ENCODE data around the gene RNF169.

Gene RNF169

DNA sequence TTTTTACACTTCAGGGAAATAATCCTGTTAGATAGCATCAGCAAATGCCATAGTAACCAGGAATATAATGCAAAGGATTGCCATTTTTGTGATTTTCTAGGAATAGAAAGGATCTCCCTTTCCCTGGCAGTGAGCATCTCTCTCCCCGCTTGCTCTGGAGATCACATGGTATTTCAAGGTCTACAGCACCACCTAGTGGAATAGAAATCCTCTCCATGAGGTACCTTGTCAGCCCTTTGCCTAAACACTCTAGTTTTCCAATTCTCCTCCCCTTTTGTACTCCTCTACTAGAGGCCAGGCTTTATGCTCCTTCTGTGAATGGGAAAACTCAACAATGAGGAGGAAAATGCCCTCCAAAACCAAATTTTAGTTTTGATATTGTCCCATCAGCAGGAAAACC lies 121.8 kb downstream of the RNF169 start:
- no peaks in the 10 kb centered on the region for H3K36me3 ChIP-seq (ENCODE audit: control insufficient read depth, insufficient read depth, low read length)
- no peaks in the 10 kb centered on the region for H3K4me1 ChIP-seq (ENCODE audit: control insufficient read depth, insufficient read depth, low read length)
- no peak overlapping the region for H3K9ac ChIP-seq (ENCODE audit: low read depth, low read length)
- peaks cover 6% of the 10 kb centered on the region for H3K9me3 ChIP-seq (ENCODE audit: control insufficient read depth, insufficient read depth, low read length)
- no peak overlapping the region for H3K4me3 ChIP-seq (ENCODE audit: low read depth, low read length)
- no peaks in the 10 kb centered on the region for H3K27me3 ChIP-seq (ENCODE audit: control insufficient read depth, insufficient read depth, low read length)

DNA sequence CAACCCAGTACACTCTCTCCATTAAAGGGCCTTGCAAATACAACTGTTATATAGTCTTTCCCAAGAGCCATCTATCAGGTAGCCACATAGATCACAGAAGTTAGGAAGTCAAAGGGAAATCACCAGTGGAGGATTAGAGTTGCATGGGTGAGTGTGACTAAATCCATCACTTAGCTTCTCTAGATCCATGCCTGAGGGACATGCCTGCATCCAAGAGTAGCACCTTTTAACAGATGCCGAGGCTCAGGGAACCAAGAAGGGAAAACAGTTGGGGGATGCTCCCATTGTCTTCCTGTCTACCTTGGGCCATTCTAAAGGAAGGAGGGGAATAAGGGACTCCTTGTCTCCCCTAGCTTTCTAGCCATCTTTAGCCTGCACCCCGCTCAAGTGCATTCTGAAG lies 122.4 kb downstream of the RNF169 start:
- Histone ChIP-seq H3K36me3 (ENCODE audit: control insufficient read depth, insufficient read depth, low read length) (no peaks in the 10 kb centered on the region), H3K4me3 (ENCODE audit: low read depth, low read length) (no peak overlapping the region), H3K9ac (ENCODE audit: low read depth, low read length) (no peak overlapping the region), H3K27me3 (ENCODE audit: control insufficient read depth, insufficient read depth, low read length) (no peaks in the 10 kb centered on the region), H3K4me1 (ENCODE audit: control insufficient read depth, insufficient read depth, low read length) (no peaks in the 10 kb centered on the region), H3K9me3 (ENCODE audit: control insufficient read depth, insufficient read depth, low read length) (peaks cover 6% of the 10 kb centered on the region)

DNA sequence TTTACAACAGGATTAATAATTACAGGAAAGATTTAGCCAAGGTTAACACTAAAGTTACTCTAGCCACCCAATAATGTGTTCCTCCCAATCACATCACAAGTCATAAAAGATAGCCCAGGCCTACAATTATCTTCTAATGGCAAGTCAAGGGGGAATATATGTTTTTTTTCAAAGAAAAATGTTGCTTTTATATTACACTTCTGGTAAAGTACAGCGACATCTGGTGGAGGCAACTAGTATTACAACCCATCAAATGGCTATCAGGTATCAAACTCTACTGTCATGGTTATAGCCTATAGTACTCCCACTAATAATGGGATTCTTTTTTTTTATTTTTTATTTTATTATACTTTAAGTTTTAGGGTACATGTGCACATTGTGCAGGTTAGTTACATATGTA lies 128.5 kb downstream of the RNF169 start:
- Histone ChIP-seq H3K9me3 (ENCODE audit: control insufficient read depth, insufficient read depth, low read length) (no peaks in the 10 kb centered on the region), H3K36me3 (ENCODE audit: control insufficient read depth, insufficient read depth, low read length) (no peaks in the 10 kb centered on the region)

More for the DNA sequence above, 128.5 kb downstream of the RNF169 start:
- Histone ChIP-seq H3K4me1 (ENCODE audit: control insufficient read depth, insufficient read depth, low read length) (no peaks in the 10 kb centered on the region), H3K9ac (ENCODE audit: low read depth, low read length) (no peak overlapping the region), H3K4me3 (ENCODE audit: low read depth, low read length) (no peak overlapping the region), H3K27me3 (ENCODE audit: control insufficient read depth, insufficient read depth, low read length) (no peaks in the 10 kb centered on the region)

Data from iPS-15b (cell line).